OCI-LY1 (cell line): ENCODE results near the gene EMX1.

Experiments used
- CTCF ChIP-seq: fragments of 200-600 bp; sonication (generic), shearing (Covaris generic); IDR thresholded peaks from 2 replicates; pipeline ENCODE4 v1.5.1; 2017; ENCODE audit warnings: mild to moderate bottlenecking, antibody characterized with exemption, low read length, moderate library complexity, mixed read lengths
- EZH2 ChIP-seq: fragments of 200-600 bp; sonication (generic), shearing (Covaris generic); IDR thresholded peaks from 2 replicates; pipeline ENCODE4 v1.8.0; 2017; ENCODE audit warnings: borderline replicate concordance, mixed run types, mild to moderate bottlenecking, antibody characterized with exemption, low read length, moderate library complexity, mixed read lengths

GRCh38 chr2:72908741-72909140, 8.6 kb upstream of the EMX1 start:
- TF ChIP-seq CTCF: no peak
- TF ChIP-seq EZH2: no peak
